Suppressor macrophage treated with lipopolysaccharide for 1 hour (primary cell): ENCODE data around the gene TTC38.

Experiments used
- DNase-seq, 3 donors: peaks; one replicate each; pipeline ENCODE4 v3.0.0-alpha.2; 2020 to 2022

Gene TTC38

GRCh38 chr22:46267431-46268279 lies at the start of gene TTC38:
Gene TTC38, plus strand, starts transcription at chr22:46268008. Its CDS starts 32 bp downstream, at chr22:46268040.
- peak; percentile 85 to 94 (median 88) for DNase-seq

GRCh38 chr22:46219636-46220035 lies 48.2 kb upstream of the TTC38 start:
- no peak for DNase-seq

GRCh38 chr22:46220921-46221320 lies 46.9 kb upstream of the TTC38 start:
- no peak for DNase-seq

- no peak for DNase-seq
Measured at GRCh38 chr22:46224044-46224897, 43.5 kb upstream of the TTC38 start.

GRCh38 chr22:46224898-46225290 lies 42.9 kb upstream of the TTC38 start:
- DNase-seq = no peak

GRCh38 chr22:46225631-46226030 lies 42.2 kb upstream of the TTC38 start:
- DNase-seq = no peak

- DNase-seq = no peak
Measured at GRCh38 chr22:46226577-46226976, 41.2 kb upstream of the TTC38 start.

- DNase-seq = peak in 2 of 3 donors; percentile 12 to 17
Measured at GRCh38 chr22:46229701-46230100, 38.1 kb upstream of the TTC38 start.

GRCh38 chr22:46230262-46230901 lies 37.4 kb upstream of the TTC38 start:
- no peak for DNase-seq

GRCh38 chr22:46233231-46233630 lies 34.6 kb upstream of the TTC38 start:
- DNase-seq = peak; percentile 87 to 88 (median 87)

- no peak for DNase-seq
Measured at GRCh38 chr22:46234969-46235368, 32.8 kb upstream of the TTC38 start.

GRCh38 chr22:46237453-46238124 lies 30.2 kb upstream of the TTC38 start:
- no peak for DNase-seq

GRCh38 chr22:46238541-46238940 lies 29.3 kb upstream of the TTC38 start:
- DNase-seq = no peak

GRCh38 chr22:46239261-46240048 lies 28.4 kb upstream of the TTC38 start:
- no peak for DNase-seq

GRCh38 chr22:46240073-46240472 lies 27.7 kb upstream of the TTC38 start:
- DNase-seq = no peak

GRCh38 chr22:46240506-46240905 lies 27.3 kb upstream of the TTC38 start:
- peak; percentile 39 to 54 (median 44) for DNase-seq

- no peak for DNase-seq
Measured at GRCh38 chr22:46240907-46241306, 26.9 kb upstream of the TTC38 start.

GRCh38 chr22:46241396-46242007 lies 26.3 kb upstream of the TTC38 start:
- no peak for DNase-seq

GRCh38 chr22:46242076-46242475 lies 25.7 kb upstream of the TTC38 start:
- DNase-seq = peak; percentile 33 to 66 (median 43)

GRCh38 chr22:46244771-46245170 lies 23.0 kb upstream of the TTC38 start:
- DNase-seq = no peak

GRCh38 chr22:46245511-46245910 lies 22.3 kb upstream of the TTC38 start:
- no peak for DNase-seq
